Measurements from ENCODE around the gene LACC1. TPM values are rescaled to one million over a fixed set of nuclear protein-coding genes. Genes with fewer than 3 reads are reported as not detected.

LACC1 gene
- polyA plus RNA-seq, 1 of the 3 experiments (the other 2 are of a cell fraction), result 4.2 TPM

DNA sequence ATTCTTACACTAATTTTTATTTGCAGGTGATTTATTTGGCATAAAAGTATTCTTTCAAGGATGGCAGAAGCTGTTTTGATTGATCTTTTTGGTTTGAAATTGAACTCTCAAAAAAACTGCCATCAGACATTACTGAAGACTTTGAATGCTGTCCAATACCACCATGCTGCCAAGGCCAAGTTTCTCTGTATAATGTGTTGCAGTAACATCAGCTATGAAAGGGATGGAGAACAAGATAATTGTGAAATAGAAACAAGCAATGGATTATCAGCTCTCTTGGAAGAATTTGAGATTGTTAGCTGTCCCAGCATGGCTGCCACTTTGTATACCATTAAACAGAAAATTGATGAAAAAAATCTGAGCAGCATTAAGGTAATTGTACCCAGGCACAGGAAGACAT lies 1.2 kb downstream of the LACC1 start:
- Histone ChIP-seq H3K9me2 (no peaks in the 10 kb centered on the region), H3K36me3 (replicated peaks in 1 of 2; ENCODE audit: control insufficient read depth in 1 of 2, insufficient read depth in 2 of 2, low read length in 1 of 2) (peaks cover 0 to 29% of the 10 kb centered on the region in 2 experiments), H3K4me1 (ENCODE audit: control insufficient read depth in 1 of 2, insufficient read depth in 2 of 2, low read depth in 1 of 2, low read length in 1 of 2) (peaks cover 0 to 12% of the 10 kb centered on the region in 2 experiments; a peak in 3 of 4 replicates), H3K79me2 (ENCODE audit: insufficient read depth) (peaks cover 20% of the 10 kb centered on the region), H4K20me1 (ENCODE audit: insufficient read depth) (no peaks in the 10 kb centered on the region), H3F3A (replicated peaks; ENCODE audit: insufficient read depth) (peaks cover 16% of the 10 kb centered on the region), H3K4me2 (peak overlapping the region; percentile 93), H3K9ac (no peak overlapping the region), H3K9me3 (no peaks in the 10 kb centered on the region), H3K27me3 (ENCODE audit: insufficient read depth) (no peaks in the 10 kb centered on the region), H2AFZ (ENCODE audit: low read depth) (no peak overlapping the region), H3K4me3 (ENCODE audit: low read depth in 2 of 2, low read length in 1 of 2) (no peak overlapping the region), H3K27ac (ENCODE audit: low read depth in 2 of 2, low read length in 1 of 2) (no peak overlapping the region)
- ChIA-PET CTCF (interaction anchor here (1.3 to 2.9 kb wide), 2 partner anchors 25 to 76 kb away, joined by 3 to 10 read pairs; no protein-coding TSS in a partner anchor), POLR2A (no interaction called here)
- TF ChIP-seq RCOR1 (IDR thresholded peaks at IDR 0.05; ENCODE audit: low read length), result no peak
- TF ChIP-seq, protein P1, sequence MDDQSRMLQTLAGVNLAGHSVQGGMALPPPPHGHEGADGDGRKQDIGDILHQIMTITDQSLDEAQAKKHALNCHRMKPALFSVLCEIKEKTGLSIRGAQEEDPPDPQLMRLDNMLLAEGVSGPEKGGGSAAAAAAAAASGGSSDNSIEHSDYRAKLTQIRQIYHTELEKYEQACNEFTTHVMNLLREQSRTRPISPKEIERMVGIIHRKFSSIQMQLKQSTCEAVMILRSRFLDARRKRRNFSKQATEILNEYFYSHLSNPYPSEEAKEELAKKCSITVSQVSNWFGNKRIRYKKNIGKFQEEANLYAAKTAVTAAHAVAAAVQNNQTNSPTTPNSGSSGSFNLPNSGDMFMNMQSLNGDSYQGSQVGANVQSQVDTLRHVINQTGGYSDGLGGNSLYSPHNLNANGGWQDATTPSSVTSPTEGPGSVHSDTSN (IDR thresholded peaks at IDR 0.05), result no peak
- TF ChIP-seq FOXM1 (IDR thresholded peaks at IDR 0.05; ENCODE audit: low read depth), result no peak
- TF ChIP-seq RAD21 (IDR thresholded peaks at IDR 0.05; ENCODE audit: low read length), result no peak
- no peak for TF ChIP-seq SMC3 (IDR thresholded peaks at IDR 0.05; ENCODE audit: low read depth, low read length)
- TF ChIP-seq, protein P2, sequence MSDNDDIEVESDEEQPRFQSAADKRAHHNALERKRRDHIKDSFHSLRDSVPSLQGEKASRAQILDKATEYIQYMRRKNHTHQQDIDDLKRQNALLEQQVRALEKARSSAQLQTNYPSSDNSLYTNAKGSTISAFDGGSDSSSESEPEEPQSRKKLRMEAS (IDR thresholded peaks at IDR 0.05; ENCODE audit: low read depth), result no peak
- no peak for TF ChIP-seq CHD2 (IDR thresholded peaks at IDR 0.05; ENCODE audit: low read length, partially characterized antibody)
- TF ChIP-seq FOXJ3 (CRISPR knock-in tag; IDR thresholded peaks at IDR 0.05), result no peak
- TF ChIP-seq, protein P3, sequence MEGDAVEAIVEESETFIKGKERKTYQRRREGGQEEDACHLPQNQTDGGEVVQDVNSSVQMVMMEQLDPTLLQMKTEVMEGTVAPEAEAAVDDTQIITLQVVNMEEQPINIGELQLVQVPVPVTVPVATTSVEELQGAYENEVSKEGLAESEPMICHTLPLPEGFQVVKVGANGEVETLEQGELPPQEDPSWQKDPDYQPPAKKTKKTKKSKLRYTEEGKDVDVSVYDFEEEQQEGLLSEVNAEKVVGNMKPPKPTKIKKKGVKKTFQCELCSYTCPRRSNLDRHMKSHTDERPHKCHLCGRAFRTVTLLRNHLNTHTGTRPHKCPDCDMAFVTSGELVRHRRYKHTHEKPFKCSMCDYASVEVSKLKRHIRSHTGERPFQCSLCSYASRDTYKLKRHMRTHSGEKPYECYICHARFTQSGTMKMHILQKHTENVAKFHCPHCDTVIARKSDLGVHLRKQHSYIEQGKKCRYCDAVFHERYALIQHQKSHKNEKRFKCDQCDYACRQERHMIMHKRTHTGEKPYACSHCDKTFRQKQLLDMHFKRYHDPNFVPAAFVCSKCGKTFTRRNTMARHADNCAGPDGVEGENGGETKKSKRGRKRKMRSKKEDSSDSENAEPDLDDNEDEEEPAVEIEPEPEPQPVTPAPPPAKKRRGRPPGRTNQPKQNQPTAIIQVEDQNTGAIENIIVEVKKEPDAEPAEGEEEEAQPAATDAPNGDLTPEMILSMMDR (IDR thresholded peaks at IDR 0.05), result no peak
- TF ChIP-seq TAF1 (IDR thresholded peaks at IDR 0.05; ENCODE audit: borderline replicate concordance, low read depth, low read length), result no peak
- no peak for TF ChIP-seq RFX5 (IDR thresholded peaks at IDR 0.05; ENCODE audit: low read length)
- DNase-seq, result no peak

DNA sequence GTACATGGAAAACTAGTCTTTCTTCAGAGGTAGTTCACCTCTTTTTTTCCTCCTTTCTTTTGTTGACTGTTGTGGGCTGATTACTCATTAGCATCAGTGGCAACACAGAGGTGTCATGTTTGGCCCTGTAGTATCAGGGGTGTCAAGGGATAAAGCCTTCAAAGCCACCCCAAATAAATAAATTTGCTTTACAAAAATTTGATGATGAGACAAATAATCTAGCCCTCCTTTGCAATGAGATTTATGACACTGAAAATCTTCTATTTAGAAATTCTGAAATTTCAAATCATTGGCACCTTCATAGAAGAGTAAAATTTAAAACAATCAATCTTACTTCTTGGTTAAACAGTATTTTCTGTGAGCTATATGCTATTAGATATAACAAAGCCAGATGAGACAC lies 1.9 kb downstream of the LACC1 start:
- Histone ChIP-seq H3K27ac (ENCODE audit: low read depth in 2 of 2, low read length in 1 of 2) (no peak overlapping the region), H3K9me3 (no peaks in the 10 kb centered on the region), H3K36me3 (replicated peaks in 1 of 2; ENCODE audit: control insufficient read depth in 1 of 2, insufficient read depth in 2 of 2, low read length in 1 of 2) (peaks cover 0 to 29% of the 10 kb centered on the region in 2 experiments), H3K9ac (no peak overlapping the region), H3F3A (replicated peaks; ENCODE audit: insufficient read depth) (peaks cover 11% of the 10 kb centered on the region), H3K4me2 (0 out of 2 replicates have a peak overlapping the region, but pooled peaks have one; percentile 93), H3K27me3 (ENCODE audit: insufficient read depth) (no peaks in the 10 kb centered on the region), H3K79me2 (ENCODE audit: insufficient read depth) (peaks cover 20% of the 10 kb centered on the region), H3K4me1 (ENCODE audit: control insufficient read depth in 1 of 2, insufficient read depth in 2 of 2, low read depth in 1 of 2, low read length in 1 of 2) (peaks cover 0 to 12% of the 10 kb centered on the region in 2 experiments; a peak in 3 of 4 replicates), H3K9me2 (no peaks in the 10 kb centered on the region), H4K20me1 (ENCODE audit: insufficient read depth) (no peaks in the 10 kb centered on the region), H3K4me3 (ENCODE audit: low read depth in 2 of 2, low read length in 1 of 2) (no peak overlapping the region), H2AFZ (ENCODE audit: low read depth) (no peak overlapping the region)
- TF ChIP-seq RFX5 (IDR thresholded peaks at IDR 0.05; ENCODE audit: low read length) (no peak), TEAD4 (IDR thresholded peaks at IDR 0.05; ENCODE audit: borderline replicate concordance, insufficient read depth) (no peak), YY1 (IDR thresholded peaks at IDR 0.05; ENCODE audit: low read depth) (no peak), GATA2 (CRISPR knock-in tag; IDR thresholded peaks at IDR 0.05) (no peak), FOSL2 (IDR thresholded peaks at IDR 0.05; ENCODE audit: borderline replicate concordance, low read depth) (no peak), TCF12 (IDR thresholded peaks at IDR 0.05) (no peak), JUND (IDR thresholded peaks at IDR 0.05) (no peak)
- TF ChIP-seq, protein P4, sequence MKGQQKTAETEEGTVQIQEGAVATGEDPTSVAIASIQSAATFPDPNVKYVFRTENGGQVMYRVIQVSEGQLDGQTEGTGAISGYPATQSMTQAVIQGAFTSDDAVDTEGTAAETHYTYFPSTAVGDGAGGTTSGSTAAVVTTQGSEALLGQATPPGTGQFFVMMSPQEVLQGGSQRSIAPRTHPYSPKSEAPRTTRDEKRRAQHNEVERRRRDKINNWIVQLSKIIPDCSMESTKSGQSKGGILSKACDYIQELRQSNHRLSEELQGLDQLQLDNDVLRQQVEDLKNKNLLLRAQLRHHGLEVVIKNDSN (IDR thresholded peaks at IDR 0.05; ENCODE audit: borderline replicate concordance, low read depth), result no peak
- TF ChIP-seq, protein P5, sequence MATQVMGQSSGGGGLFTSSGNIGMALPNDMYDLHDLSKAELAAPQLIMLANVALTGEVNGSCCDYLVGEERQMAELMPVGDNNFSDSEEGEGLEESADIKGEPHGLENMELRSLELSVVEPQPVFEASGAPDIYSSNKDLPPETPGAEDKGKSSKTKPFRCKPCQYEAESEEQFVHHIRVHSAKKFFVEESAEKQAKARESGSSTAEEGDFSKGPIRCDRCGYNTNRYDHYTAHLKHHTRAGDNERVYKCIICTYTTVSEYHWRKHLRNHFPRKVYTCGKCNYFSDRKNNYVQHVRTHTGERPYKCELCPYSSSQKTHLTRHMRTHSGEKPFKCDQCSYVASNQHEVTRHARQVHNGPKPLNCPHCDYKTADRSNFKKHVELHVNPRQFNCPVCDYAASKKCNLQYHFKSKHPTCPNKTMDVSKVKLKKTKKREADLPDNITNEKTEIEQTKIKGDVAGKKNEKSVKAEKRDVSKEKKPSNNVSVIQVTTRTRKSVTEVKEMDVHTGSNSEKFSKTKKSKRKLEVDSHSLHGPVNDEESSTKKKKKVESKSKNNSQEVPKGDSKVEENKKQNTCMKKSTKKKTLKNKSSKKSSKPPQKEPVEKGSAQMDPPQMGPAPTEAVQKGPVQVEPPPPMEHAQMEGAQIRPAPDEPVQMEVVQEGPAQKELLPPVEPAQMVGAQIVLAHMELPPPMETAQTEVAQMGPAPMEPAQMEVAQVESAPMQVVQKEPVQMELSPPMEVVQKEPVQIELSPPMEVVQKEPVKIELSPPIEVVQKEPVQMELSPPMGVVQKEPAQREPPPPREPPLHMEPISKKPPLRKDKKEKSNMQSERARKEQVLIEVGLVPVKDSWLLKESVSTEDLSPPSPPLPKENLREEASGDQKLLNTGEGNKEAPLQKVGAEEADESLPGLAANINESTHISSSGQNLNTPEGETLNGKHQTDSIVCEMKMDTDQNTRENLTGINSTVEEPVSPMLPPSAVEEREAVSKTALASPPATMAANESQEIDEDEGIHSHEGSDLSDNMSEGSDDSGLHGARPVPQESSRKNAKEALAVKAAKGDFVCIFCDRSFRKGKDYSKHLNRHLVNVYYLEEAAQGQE (IDR thresholded peaks at IDR 0.05; ENCODE audit: low read depth, low read length), result no peak
- ChIA-PET POLR2A (no interaction called here), CTCF (interaction anchor here (1.3 to 2.9 kb wide), 2 partner anchors 24 to 77 kb away, joined by 3 to 10 read pairs; no protein-coding TSS in a partner anchor)
- DNase-seq, result no peak
